HFFc6 (cell line): ENCODE results near the gene PRR5. TPM values are rescaled to one million over a fixed set of nuclear protein-coding genes. Genes with fewer than 3 reads are reported as not detected.

Source experiments
- DNase-seq: peaks from one replicate; pipeline ENCODE4 v3.0.0-alpha.2; 2018
- H3K27ac Mint-ChIP-seq: 2 replicates; pipeline ENCODE4 v1.8.0; 2020; ENCODE audit warnings: mild to moderate bottlenecking, mixed read lengths
- H3K27me3 Mint-ChIP-seq: 2 replicates; pipeline ENCODE4 v1.8.0; 2021; ENCODE audit warnings: mild to moderate bottlenecking, moderate library complexity, mixed read lengths; ENCODE audit not compliant: insufficient read depth
- H3K36me3 Mint-ChIP-seq: 2 replicates; pipeline ENCODE4 v1.8.0; 2021; ENCODE audit warnings: low read depth, mixed read lengths
- H3K4me1 Mint-ChIP-seq: 2 replicates; pipeline ENCODE4 v1.8.0; 2020; ENCODE audit warnings: low read depth, mixed read lengths
- H3K4me3 Mint-ChIP-seq: 2 replicates; pipeline ENCODE4 v1.8.0; 2020; ENCODE audit warnings: mild to moderate bottlenecking, moderate library complexity, mixed read lengths
- H3K9me3 Mint-ChIP-seq: 2 replicates; pipeline ENCODE4 v1.8.0; 2020; ENCODE audit warnings: mild to moderate bottlenecking, mixed read lengths
- total RNA-seq, 6 experiments: library from RNA; stranded (reverse); fragmentation: NEBNext Ultra II Directional; extraction: Animal tissue kit (Norgen Biotek cat#: 25700); gene quantifications; 2 replicates in 1 of 6; 3 replicates in 5 of 6; pipeline ENCODE4 v1.2.3, GENCODE V29; 2021
- TF ChIP-seq, protein P1 (sequence below): fragments of 200-600 bp; sonication (generic); IDR thresholded peaks from 2 replicates; pipeline ENCODE4 v1.5.0; 2021; ENCODE audit warnings: antibody characterized with exemption, mild to moderate bottlenecking

PRR5 gene
- total RNA-seq, 6 experiments from 2014 or later: 4.6 to 12.7 (median 5.2) TPM

GRCh38 chr22:44684506-44685383 lies 17.3 kb upstream of the PRR5 start:
- no peaks in the 10 kb centered on the region for H3K9me3 Mint-ChIP-seq
- TF ChIP-seq, protein P1, sequence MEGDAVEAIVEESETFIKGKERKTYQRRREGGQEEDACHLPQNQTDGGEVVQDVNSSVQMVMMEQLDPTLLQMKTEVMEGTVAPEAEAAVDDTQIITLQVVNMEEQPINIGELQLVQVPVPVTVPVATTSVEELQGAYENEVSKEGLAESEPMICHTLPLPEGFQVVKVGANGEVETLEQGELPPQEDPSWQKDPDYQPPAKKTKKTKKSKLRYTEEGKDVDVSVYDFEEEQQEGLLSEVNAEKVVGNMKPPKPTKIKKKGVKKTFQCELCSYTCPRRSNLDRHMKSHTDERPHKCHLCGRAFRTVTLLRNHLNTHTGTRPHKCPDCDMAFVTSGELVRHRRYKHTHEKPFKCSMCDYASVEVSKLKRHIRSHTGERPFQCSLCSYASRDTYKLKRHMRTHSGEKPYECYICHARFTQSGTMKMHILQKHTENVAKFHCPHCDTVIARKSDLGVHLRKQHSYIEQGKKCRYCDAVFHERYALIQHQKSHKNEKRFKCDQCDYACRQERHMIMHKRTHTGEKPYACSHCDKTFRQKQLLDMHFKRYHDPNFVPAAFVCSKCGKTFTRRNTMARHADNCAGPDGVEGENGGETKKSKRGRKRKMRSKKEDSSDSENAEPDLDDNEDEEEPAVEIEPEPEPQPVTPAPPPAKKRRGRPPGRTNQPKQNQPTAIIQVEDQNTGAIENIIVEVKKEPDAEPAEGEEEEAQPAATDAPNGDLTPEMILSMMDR: peak; percentile 97
- H3K27ac Mint-ChIP-seq: peak overlapping the region; percentile 66
- no peak overlapping the region; the same call in 1 of the 2 replicates for H3K4me3 Mint-ChIP-seq
- H3K27me3 Mint-ChIP-seq: peaks cover 2% of the 10 kb centered on the region
- peak; percentile 92 for DNase-seq
- peaks cover 22% of the 10 kb centered on the region for H3K4me1 Mint-ChIP-seq
- H3K36me3 Mint-ChIP-seq: no peaks in the 10 kb centered on the region

DNA sequence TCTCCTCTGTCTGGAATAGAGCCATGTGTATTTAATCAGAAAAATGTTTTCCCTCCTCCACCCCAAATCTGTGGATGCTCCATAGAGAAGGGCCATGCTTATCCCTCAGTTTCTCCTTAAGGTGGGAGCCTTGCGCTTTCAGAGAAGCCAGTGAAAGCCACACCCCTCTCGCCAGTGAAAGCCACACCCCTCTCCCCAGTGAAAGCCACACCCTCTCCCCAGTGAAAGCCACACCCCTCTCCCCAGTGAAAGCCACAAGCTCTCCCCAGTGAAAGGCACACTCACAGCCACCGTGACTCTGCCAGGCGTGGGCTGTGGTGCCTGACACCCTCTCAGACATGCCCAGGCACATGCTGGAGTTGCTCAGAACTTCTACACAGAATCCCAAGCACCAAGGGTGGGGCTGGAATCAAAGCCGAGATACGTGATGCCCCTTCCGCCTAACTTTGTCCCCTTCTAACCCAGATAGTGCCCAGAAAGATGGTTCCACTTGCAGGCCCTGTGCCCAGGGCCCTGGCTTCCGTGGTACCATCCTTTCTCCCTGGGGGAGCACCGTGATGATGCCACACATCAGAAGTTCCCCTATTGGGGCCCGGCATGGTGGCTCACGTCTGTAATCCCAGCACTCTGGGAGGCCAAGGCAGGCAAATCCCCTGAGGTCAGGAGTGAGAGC lies 16.5 kb upstream of the PRR5 start:
- H3K36me3 Mint-ChIP-seq: no peaks in the 10 kb centered on the region
- no peak overlapping the region for H3K4me3 Mint-ChIP-seq
- peak; percentile 38 for DNase-seq
- peak overlapping the region; percentile 54 for H3K27ac Mint-ChIP-seq
- peaks cover 2% of the 10 kb centered on the region for H3K27me3 Mint-ChIP-seq
- TF ChIP-seq, protein P1: no peak
- H3K9me3 Mint-ChIP-seq: no peaks in the 10 kb centered on the region
- peaks cover 22% of the 10 kb centered on the region for H3K4me1 Mint-ChIP-seq

- no peak for DNase-seq
- TF ChIP-seq, protein P1: no peak
- Mint-ChIP-seq H3K9me3 (no peaks in the 10 kb centered on the region), H3K27ac (no peak overlapping the region), H3K4me1 (peaks cover 22% of the 10 kb centered on the region), H3K4me3 (no peak overlapping the region), H3K36me3 (no peaks in the 10 kb centered on the region), H3K27me3 (peaks cover 2% of the 10 kb centered on the region; the same call in 1 of the 2 replicates)
Measured at GRCh38 chr22:44686873-44687600, 15.0 kb upstream of the PRR5 start.

- no peak for DNase-seq
- no peaks in the 10 kb centered on the region for H3K9me3 Mint-ChIP-seq
- TF ChIP-seq, protein P1: no peak
- peaks cover 22% of the 10 kb centered on the region for H3K4me1 Mint-ChIP-seq
- peaks cover 2% of the 10 kb centered on the region; the same call in 1 of the 2 replicates for H3K27me3 Mint-ChIP-seq
- H3K4me3 Mint-ChIP-seq: no peak overlapping the region
- H3K27ac Mint-ChIP-seq: no peak overlapping the region
- H3K36me3 Mint-ChIP-seq: no peaks in the 10 kb centered on the region
Measured at GRCh38 chr22:44689173-44689572, 12.8 kb upstream of the PRR5 start.

- DNase-seq: no peak
- Mint-ChIP-seq H3K36me3 (no peaks in the 10 kb centered on the region), H3K27ac (no peak overlapping the region), H3K9me3 (no peaks in the 10 kb centered on the region), H3K27me3 (peaks cover 2% of the 10 kb centered on the region), H3K4me3 (no peak overlapping the region), H3K4me1 (peaks cover 14% of the 10 kb centered on the region)
- TF ChIP-seq, protein P1: no peak
Measured at GRCh38 chr22:44689915-44690524, 12.0 kb upstream of the PRR5 start.
